ENCODE data around the gene TRPV6.

DNA sequence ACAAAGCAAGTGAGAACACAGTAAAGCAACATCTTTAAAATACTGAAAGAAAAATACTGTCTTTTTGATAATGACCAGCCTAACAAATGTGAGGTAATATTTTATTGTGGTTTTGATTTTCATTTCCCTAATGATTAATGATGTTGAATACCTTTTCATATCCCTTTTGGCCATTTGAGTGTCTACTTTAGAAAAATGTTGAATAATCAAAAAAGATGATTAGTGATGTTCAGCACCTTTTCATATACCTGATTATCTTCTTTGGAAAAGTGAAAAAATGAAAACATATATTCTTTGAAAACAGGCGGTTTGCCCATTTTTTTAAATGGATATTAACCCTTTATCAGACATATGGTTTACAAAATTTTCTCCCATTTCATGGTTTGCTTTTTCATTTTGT, 62.8 kb downstream of the TRPV6 start:
- no peak for TF ChIP-seq POLR2A (IDR thresholded peaks at IDR 0.05; ENCODE audit: low read length)
- no peak for TF ChIP-seq GATA1 (IDR thresholded peaks at IDR 0.05; ENCODE audit: low read depth, low read length)
